ENCODE data around the gene EHBP1L1.
A peak's percentile ranks its signal among the peaks of the same experiment; 100 is the strongest.

EHBP1L1 gene

GRCh38 chr11:65575568-65576231, at the start of gene EHBP1L1:
EHBP1L1 (plus strand) TSS chr11:65576053; CDS start chr11:65576303, 250 bp downstream.
- peak in 1 of 2 donors; percentile 71 for DNase-seq (ENCODE audit: extremely low read depth in 1 of 2, low read depth in 1 of 2)

- DNase-seq (ENCODE audit: extremely low read depth in 1 of 2, low read depth in 1 of 2) = no peak
Observed at GRCh38 chr11:65526744-65527143, 49.1 kb upstream of the EHBP1L1 start.

GRCh38 chr11:65528819-65529350, 47.0 kb upstream of the EHBP1L1 start:
- DNase-seq (ENCODE audit: extremely low read depth in 1 of 2, low read depth in 1 of 2) = no peak

DNA sequence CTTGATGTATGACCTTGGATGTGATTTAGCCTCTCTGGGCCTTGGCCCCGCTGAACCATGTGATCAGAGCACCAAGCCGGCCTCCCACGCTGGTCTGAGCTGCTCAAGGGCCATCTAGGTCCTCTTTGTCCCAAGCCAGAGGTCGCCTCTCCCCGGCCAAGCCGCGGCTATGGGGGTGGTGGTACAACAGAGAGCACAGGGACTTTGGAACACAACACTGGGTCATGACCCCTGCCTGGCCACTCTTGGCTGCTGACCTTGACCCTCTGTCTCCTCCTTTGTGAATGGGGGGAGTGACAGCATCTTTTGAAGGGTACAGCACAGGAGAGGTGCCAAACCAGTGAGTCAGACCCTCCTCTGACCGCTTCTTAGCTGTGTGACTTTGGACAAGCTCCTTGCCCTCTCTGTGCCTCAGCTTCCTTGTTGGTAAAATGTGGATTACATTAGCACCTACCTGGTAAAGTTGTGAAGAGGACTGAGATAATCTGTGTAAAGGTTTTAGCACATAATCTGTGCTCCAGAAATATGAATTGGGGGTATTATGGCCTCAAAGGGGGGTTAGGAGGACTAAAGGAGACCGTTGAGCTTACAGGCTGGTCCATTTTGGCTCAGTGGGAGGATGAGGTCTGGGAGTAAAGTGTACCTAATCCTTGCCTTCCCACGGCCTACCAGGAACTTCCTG, 46.2 kb upstream of the EHBP1L1 start:
- DNase-seq (ENCODE audit: extremely low read depth in 1 of 2, low read depth in 1 of 2) = no peak

GRCh38 chr11:65530157-65530496, 45.7 kb upstream of the EHBP1L1 start:
- DNase-seq (ENCODE audit: extremely low read depth in 1 of 2, low read depth in 1 of 2) = no peak

DNA sequence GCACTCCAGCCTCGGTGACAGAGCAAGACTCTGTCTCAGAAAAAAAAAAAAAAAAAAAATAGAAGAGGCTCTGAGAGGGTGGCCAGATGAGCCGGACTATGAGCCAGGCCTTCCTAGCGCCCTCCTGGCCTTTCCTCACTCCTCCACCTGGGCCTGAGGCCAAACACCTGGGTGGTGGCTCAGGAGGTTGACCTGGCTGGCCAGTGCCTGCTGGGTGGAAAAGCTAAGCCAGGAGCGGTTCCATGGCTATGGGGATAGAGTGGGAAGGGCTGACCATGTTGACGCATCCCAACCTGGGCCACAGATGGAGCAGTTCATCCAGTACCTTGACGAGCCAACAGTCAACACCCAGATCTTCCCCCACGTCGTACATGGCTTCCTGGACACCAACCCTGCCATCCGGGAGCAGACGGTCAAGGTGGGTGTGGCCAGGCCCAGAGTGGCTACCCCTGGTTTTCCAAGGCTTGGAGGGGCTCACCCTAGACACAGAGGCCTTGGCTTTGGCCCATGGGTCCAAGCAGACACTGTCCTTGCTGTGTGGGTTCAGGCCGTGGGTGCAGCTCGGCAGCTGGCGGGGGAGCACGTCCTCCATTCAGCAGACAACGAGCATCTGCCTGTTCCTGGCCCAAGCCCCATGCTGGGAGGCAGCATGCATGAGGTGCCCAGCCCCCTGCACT, 43.3 kb upstream of the EHBP1L1 start:
- no peak for DNase-seq (ENCODE audit: extremely low read depth in 1 of 2, low read depth in 1 of 2)

DNA sequence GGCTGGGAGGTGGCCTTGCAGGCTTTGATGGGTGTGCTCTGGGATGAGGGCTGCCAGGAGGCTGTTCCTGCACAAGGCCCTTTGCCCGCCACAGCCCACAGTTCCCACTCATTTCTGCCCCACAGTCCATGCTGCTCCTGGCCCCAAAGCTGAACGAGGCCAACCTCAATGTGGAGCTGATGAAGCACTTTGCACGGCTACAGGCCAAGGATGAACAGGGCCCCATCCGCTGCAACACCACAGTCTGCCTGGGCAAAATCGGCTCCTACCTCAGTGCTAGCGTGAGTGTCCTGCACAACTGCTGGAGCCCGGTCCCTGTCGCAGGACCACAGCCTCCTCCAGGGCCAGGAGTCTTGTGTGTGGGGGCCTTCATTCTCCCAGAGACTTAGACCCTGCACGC, 40.8 kb upstream of the EHBP1L1 start:
- no peak for DNase-seq (ENCODE audit: extremely low read depth in 1 of 2, low read depth in 1 of 2)

DNA sequence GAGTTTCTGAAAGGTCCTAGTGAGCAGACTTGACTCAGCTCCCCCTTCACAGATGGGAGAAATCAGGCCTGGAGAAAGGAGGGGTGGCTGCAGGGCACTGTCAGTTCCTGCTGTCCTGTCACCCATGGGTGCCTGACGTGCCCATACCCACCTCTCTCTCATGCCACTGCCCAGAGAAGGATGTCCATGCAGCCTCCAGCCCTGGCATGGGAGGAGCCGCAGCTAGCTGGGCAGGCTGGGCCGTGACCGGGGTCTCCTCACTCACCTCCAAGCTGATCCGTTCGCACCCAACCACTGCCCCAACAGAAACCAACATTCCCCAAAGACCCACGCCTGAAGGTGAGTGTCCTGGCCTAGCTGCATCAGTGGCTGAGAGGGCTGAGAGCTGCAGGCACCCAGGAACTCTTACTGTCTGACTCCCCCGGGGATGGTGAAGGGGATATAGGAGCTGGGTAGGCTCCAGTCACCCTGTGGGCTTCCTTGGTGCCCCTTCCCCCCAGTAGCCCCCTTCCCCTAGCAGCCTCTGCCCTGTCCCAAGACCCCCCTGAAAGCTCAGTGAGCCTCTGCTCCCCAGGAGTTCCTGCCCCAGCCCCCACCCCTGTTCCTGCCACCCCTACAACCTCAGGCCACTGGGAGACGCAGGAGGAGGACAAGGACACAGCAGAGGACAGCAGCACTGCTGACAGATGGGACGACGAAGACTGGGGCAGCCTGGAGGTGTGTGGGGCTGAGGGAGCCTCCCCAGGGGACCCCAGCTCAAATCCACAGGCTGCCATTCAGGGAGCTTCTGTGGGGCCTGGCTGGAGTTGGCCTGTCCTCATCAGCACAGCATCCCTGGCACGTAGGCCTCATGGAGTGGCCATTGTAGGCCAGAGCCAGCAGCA, 39.2 kb upstream of the EHBP1L1 start:
- no peak for DNase-seq (ENCODE audit: extremely low read depth in 1 of 2, low read depth in 1 of 2)

GRCh38 chr11:65537296-65537597, 38.6 kb upstream of the EHBP1L1 start:
- no peak for DNase-seq (ENCODE audit: extremely low read depth in 1 of 2, low read depth in 1 of 2)

GRCh38 chr11:65537620-65538231, 38.1 kb upstream of the EHBP1L1 start:
- no peak for DNase-seq (ENCODE audit: extremely low read depth in 1 of 2, low read depth in 1 of 2)

- DNase-seq (ENCODE audit: extremely low read depth in 1 of 2, low read depth in 1 of 2) = no peak
Observed at GRCh38 chr11:65538232-65538914, 37.5 kb upstream of the EHBP1L1 start.

GRCh38 chr11:65538915-65539743, 36.7 kb upstream of the EHBP1L1 start:
- no peak for DNase-seq (ENCODE audit: extremely low read depth in 1 of 2, low read depth in 1 of 2)

DNA sequence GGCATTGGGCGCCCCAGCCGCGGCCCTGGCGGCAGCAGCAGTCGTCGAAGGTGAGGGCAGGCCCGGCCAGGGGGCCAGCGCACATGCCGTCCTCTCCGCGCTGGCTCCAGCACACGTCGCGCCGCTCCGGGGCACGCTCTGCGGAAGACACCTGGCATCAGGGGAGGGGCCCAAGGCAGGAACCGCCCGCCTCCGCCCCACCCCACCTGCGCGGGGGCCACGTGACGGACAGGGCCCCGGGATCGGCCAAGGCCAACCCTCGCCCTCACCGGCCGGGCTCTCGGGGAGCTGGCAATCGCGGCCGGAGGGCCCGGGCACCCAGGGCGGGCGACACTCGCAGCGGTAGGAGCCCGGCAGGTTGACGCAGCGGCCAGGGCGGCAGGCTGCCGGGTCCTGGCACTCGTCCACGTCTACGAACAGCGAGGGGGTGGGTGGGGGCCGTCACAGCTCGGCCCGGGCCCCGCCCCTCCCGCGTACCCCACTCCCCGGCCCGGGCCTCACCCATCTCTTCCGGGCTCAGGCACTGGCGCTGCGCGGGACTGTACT, 36.0 kb upstream of the EHBP1L1 start:
- no peak for DNase-seq (ENCODE audit: extremely low read depth in 1 of 2, low read depth in 1 of 2)

DNA sequence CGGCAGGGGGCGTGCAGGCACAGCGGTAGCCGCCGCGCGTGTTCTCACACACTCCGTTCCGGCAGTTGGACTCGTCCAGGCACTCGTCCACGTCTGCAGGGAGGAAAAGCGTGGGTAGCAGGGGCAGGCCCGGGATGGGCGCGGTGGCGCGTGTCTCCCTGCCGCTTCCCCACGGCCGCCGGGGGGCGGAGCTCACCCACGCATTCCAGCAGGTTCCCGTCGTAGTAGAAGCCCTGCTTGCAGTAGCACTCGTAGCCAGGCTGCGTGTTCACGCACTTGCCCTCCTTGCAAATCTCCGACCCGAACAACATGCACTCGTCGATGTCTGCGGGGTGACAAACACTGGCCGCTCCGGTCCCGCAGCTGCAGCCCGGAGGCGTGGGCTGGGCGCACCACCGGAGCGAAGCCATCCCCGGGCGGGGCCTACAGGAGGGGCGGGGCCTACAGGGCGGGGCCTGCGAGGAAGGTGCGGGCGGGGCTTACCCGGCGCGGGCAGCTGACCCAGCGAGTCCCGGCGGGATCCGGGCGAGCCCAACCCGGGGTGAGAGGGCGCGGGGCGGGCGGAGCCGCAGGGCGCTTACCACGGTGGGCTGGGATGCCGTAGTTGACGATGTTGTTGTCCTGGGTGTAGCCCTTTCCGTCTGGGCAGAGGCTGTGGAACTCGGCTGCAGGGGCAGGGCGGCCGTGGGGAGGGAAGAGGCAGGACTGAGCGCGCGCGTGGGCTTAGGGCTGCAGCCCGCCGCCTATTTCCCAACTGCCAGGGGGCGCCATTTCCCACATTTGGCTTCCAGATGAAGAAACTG, 35.4 kb upstream of the EHBP1L1 start:
- DNase-seq (ENCODE audit: extremely low read depth in 1 of 2, low read depth in 1 of 2) = peak; percentile 68 to 77

DNA sequence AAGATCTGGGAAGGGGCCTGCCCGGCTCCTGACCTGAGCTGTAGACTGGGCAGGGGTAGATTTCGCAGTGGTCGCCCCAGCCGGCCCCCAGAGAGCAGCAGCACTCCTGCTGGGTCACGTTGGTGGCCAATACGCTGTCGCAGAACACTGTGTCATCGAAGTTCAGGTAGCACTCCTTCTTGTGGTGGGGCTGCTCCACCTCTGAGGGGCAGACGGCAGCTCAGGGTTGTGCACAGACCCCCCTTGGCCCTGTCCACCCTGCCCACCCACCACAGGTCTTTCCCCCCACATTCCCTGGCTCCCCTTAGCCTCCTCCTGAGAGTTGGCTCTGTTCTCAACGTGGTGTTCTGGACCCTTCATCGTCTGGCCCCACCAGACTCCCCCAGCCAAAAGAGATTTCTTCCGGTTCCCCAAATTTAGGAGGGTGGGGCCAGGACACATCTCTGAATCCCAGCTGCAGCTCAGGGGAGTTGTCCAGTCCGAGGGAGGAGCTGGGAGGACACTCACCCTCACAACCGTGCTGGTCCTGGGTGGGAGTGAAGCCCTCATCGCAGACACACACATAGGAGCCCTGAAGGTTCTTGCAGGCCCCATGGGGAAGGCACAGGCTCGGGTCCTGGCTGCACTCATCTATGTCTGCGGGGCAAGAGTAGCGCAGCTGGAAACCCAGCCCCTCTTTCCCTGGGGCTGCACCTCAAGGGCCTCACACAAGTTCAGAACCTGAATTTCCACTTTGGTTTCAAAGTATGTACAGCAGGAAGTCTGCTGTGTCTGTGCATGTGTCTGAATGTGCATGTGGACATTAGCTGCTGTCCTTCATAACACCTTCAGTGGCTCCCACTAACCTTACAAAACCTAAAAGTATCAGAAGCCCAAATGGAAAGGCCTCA, 34.5 kb upstream of the EHBP1L1 start:
- DNase-seq (ENCODE audit: extremely low read depth in 1 of 2, low read depth in 1 of 2) = no peak

GRCh38 chr11:65542738-65543390, 33.0 kb upstream of the EHBP1L1 start:
- no peak for DNase-seq (ENCODE audit: extremely low read depth in 1 of 2, low read depth in 1 of 2)

GRCh38 chr11:65545853-65546216, 30.0 kb upstream of the EHBP1L1 start:
- DNase-seq (ENCODE audit: extremely low read depth in 1 of 2, low read depth in 1 of 2) = no peak
